Natural killer cell (primary cell): Measurements from ENCODE around the gene HSPG2. TPM values are rescaled to one million over a fixed set of nuclear protein-coding genes. Genes with fewer than 3 reads are reported as not detected.
A peak's percentile ranks its signal among the peaks of the same experiment; 100 is the strongest.

Experiments used
- ATAC-seq, 3 donors: fragments of 150-1000 bp in 2 of 3; fragments of 200-7000 bp in 1 of 3; cut with Tn5 transposase; 1 replicate in 1 of 3; 2 replicates in 2 of 3; pipeline ENCODE4 v1.10.0; 2021; ENCODE audit warnings: mild to moderate bottlenecking in 2 of 3, moderate library complexity in 2 of 3
- DNase-seq, 2 donors: peaks; one replicate each; pipeline versions ENCODE4 v3.0.0 to v3.0.0-alpha.2; 2013 to 2021; ENCODE audit warnings: mixed read lengths in 1 of 2
- H3K27ac ChIP-seq: one replicate; pipeline ENCODE4 v1.5.1; 2013; ENCODE audit warnings: mild to moderate bottlenecking, low read length
- H3K27me3 ChIP-seq: one replicate; pipeline ENCODE4 v1.6.1; 2013; ENCODE audit warnings: low read length; ENCODE audit not compliant: control insufficient read depth, insufficient read depth
- H3K36me3 ChIP-seq: one replicate; pipeline ENCODE4 v1.6.1; 2013; ENCODE audit warnings: low read length; ENCODE audit not compliant: control insufficient read depth, insufficient read depth
- H3K4me1 ChIP-seq: one replicate; pipeline ENCODE4 v1.6.1; 2013; ENCODE audit warnings: low read length; ENCODE audit not compliant: control insufficient read depth, insufficient read depth
- H3K4me3 ChIP-seq: one replicate; pipeline ENCODE4 v1.5.1; 2013; ENCODE audit warnings: low read length
- H3K9me3 ChIP-seq: one replicate; pipeline ENCODE4 v1.6.1; 2013; ENCODE audit warnings: low read length; ENCODE audit not compliant: control insufficient read depth, insufficient read depth
- H3K27ac Mint-ChIP-seq, 2 donors: one replicate each; pipeline ENCODE4 v1.8.0; 2022; ENCODE audit warnings: mild to moderate bottlenecking in 2 of 2, mixed read lengths in 2 of 2, moderate library complexity in 1 of 2
- H3K27me3 Mint-ChIP-seq, 2 donors: one replicate each; pipeline ENCODE4 v1.8.0; 2022; ENCODE audit warnings: low read depth in 2 of 2, mixed read lengths in 2 of 2
- H3K36me3 Mint-ChIP-seq: one replicate; pipeline ENCODE4 v1.8.0; 2022; ENCODE audit warnings: mixed read lengths
- H3K4me1 Mint-ChIP-seq, 2 donors: one replicate each; pipeline ENCODE4 v1.8.0; 2022; ENCODE audit warnings: mixed read lengths in 2 of 2
- H3K4me3 Mint-ChIP-seq: one replicate; pipeline ENCODE4 v1.8.0; 2022; ENCODE audit warnings: mild to moderate bottlenecking, moderate library complexity, mixed read lengths
- H3K9me3 Mint-ChIP-seq, 2 donors: one replicate each; pipeline ENCODE4 v1.8.0; 2022; ENCODE audit warnings: mixed read lengths in 2 of 2
- WGBS: methylation state at CpG from one replicate; pipeline ENCODE4 v1.1.7; 2013; ENCODE audit warnings: missing lambda C conversion rate; ENCODE audit not compliant: insufficient coverage; 5-methylcytosine and 5-hydroxymethylcytosine counted together
- intact Hi-C: fragments of 100-400 bp; cut with micrococcal nuclease; formaldehyde crosslinking; loops from one replicate; pipeline ENCODE4 v1.14.2; 2022
- total RNA-seq, 4 donors: library from RNA; stranded (reverse); fragments of 120-200 nt in 1 of 4; gene quantifications; one replicate each; pipeline versions ENCODE4 v1.2.3 to v1.2.4, GENCODE V29; 2013 to 2022
- TF ChIP-seq, protein P1 (sequence below): fragments of 200-600 bp; IDR thresholded peaks from one replicate; pipeline ENCODE4 v1.8.0; 2022; ENCODE audit warnings: antibody characterized with exemption

The HSPG2 gene
- total RNA-seq, 3 donors from 2014 or later (not counting 1 experiment from before 2014, with no cell fraction given) = 0.54 to 0.93 (median 0.90) TPM

DNA sequence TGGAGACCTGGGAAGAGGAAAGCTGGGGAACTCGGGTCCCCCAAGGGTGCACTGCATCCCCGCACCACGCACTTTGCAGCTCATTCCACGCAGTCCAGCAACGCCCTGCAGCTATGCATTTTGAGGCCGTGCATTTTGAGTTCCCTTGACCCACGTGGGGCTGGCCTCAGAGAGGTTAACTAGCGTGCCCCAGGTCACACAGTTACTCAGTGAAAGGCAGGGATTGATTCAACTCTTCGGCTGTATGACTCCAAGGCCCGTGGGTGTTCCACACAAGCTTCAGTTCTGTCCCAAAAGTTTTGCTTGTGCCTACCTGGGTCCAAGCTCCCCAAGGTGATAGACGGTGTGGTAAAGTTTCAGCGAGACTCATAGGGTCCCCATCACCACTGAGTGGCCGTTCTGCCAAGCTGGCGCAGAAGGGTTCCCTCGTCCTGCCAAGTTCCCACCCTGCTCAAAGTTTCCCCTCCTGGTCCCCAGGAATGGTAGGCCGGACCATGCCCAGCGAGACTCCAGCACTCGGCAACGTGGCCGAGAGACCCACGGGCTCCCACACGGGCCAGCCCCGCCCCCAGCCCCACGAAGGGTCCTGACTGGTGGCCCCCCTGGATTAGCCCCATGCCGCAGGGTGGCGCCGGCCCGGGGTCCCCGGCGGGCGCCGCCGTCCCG, 611 bp downstream of the HSPG2 start:
- peak in 1 of 2 donors; percentile 16 for DNase-seq
- Histone ChIP-seq H3K4me3 (no peak overlapping the region), H3K27me3 (peaks cover 9% of the 10 kb centered on the region), H3K27ac (no peak overlapping the region), H3K36me3 (no peaks in the 10 kb centered on the region), H3K9me3 (no peaks in the 10 kb centered on the region), H3K4me1 (peaks cover 13% of the 10 kb centered on the region)
- TF ChIP-seq, protein P1, sequence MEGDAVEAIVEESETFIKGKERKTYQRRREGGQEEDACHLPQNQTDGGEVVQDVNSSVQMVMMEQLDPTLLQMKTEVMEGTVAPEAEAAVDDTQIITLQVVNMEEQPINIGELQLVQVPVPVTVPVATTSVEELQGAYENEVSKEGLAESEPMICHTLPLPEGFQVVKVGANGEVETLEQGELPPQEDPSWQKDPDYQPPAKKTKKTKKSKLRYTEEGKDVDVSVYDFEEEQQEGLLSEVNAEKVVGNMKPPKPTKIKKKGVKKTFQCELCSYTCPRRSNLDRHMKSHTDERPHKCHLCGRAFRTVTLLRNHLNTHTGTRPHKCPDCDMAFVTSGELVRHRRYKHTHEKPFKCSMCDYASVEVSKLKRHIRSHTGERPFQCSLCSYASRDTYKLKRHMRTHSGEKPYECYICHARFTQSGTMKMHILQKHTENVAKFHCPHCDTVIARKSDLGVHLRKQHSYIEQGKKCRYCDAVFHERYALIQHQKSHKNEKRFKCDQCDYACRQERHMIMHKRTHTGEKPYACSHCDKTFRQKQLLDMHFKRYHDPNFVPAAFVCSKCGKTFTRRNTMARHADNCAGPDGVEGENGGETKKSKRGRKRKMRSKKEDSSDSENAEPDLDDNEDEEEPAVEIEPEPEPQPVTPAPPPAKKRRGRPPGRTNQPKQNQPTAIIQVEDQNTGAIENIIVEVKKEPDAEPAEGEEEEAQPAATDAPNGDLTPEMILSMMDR = no peak
- peak in 2 of 3 donors; percentile 5 to 19 for ATAC-seq
- Mint-ChIP-seq H3K4me1 (peaks cover 7 to 13% of the 10 kb centered on the region in 2 donors), H3K36me3 (no peaks in the 10 kb centered on the region), H3K4me3 (peak overlapping the region; percentile 47), H3K27me3 (peaks cover 0 to 29% of the 10 kb centered on the region in 2 donors), H3K27ac (no peak overlapping the region), H3K9me3 (no peaks in the 10 kb centered on the region)
- WGBS = 23% methylated on average over 34 of the region's 34 CpGs
- intact Hi-C loops = no loop called here

DNA sequence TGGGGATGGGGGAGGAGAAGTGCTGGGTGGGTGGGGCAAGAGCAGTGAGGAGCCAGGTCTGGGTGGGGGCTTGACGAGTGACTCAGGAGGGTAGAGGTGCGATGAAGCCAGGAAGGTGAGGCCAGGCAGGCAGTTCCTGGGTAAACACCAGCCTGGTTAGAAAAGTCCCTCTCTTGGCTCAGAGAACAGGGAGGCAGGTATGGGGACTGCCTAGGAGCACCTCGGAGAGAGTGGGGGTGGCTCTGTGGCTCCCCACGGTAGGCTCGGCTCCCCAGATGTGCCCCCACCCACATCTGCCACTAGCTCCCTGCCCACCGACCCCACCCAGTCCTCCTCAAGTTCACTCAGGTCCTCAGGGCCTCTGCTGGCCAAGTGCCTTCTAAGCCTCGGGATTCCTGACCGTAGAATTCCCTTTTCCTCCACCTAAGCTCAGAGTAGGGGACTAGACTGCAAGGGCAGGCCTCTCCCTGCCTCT, 1.2 kb downstream of the HSPG2 start:
- Mint-ChIP-seq H3K27ac (no peak overlapping the region), H3K9me3 (no peaks in the 10 kb centered on the region), H3K4me1 (peaks cover 7 to 13% of the 10 kb centered on the region in 2 donors), H3K36me3 (no peaks in the 10 kb centered on the region), H3K4me3 (peak overlapping the region; percentile 70), H3K27me3 (peaks cover 0 to 26% of the 10 kb centered on the region in 2 donors)
- DNase-seq = no peak
- Histone ChIP-seq H3K4me3 (no peak overlapping the region), H3K27me3 (peaks cover 9% of the 10 kb centered on the region), H3K4me1 (peaks cover 13% of the 10 kb centered on the region), H3K9me3 (no peaks in the 10 kb centered on the region), H3K27ac (no peak overlapping the region), H3K36me3 (no peaks in the 10 kb centered on the region)
- intact Hi-C loops = no loop called here
- WGBS = 60% methylated on average over 8 of the region's 8 CpGs
- ATAC-seq = no peak
- TF ChIP-seq, protein P1 = no peak

DNA sequence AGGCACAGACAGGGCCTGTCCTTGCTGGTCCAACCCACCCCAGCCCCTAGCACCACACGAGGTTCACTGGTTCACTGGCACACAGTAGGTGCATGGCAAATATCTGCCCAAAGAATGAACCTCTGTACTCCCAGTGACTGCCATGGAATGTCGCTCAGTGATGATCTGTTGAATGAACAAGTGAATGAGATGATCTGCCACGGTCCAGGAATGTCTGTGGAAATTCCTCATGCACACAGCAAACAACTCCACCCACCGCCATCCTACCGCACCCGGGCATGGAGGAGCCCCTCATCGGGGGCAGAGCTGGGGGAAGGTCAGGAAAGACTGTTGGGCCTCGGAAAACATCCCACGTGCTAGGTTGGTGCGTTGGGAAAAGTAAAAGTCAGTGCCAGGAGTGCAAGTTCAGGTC, 1.7 kb downstream of the HSPG2 start:
- TF ChIP-seq, protein P1 = no peak
- Mint-ChIP-seq H3K4me3 (peak overlapping the region; percentile 70), H3K9me3 (no peaks in the 10 kb centered on the region), H3K27ac (no peak overlapping the region), H3K36me3 (no peaks in the 10 kb centered on the region), H3K27me3 (peaks cover 0 to 26% of the 10 kb centered on the region in 2 donors), H3K4me1 (peaks cover 7 to 13% of the 10 kb centered on the region in 2 donors)
- H3K36me3 ChIP-seq = no peaks in the 10 kb centered on the region
- no peak for DNase-seq
- 84% methylated on average over 10 of the region's 10 CpGs for WGBS
- intact Hi-C loops = no loop called here
- H3K27ac ChIP-seq = no peak overlapping the region
- peaks cover 13% of the 10 kb centered on the region for H3K4me1 ChIP-seq
- no peak overlapping the region for H3K4me3 ChIP-seq
- peaks cover 9% of the 10 kb centered on the region for H3K27me3 ChIP-seq
- H3K9me3 ChIP-seq = no peaks in the 10 kb centered on the region
- ATAC-seq = no peak
